ENCODE measurements around the gene SLC49A4. TPM values are rescaled to one million over a fixed set of nuclear protein-coding genes. Genes with fewer than 3 reads are reported as not detected.

Gene SLC49A4
- polyA plus RNA-seq, 3 donors = 12.9 to 19.0 (median 18.6) TPM

DNA sequence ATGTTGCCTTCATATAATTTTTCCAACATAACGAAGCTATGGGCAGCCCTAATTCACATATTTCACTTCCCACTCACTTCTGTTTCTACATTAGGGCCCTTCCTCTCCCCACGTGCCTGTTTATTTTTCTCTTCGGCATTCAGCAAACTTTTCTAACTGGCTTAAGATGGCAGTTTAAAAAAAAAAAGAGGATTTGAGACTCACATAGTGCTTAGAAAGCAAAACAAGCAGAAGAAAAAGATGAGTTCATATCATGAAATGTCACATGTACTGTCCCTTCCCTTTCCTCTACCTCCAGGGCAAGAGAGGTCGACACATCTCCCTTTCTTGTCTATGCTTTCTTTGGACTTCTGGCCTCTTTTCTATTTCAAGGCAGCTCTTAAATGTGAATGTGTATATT lies 30.6 kb downstream of the SLC49A4 start:
- Mint-ChIP-seq H3K27ac (peak overlapping the region; percentile 43 to 87 (median 66)), H3K9me3 (peaks cover 0 to 5% (median 0%) of the 10 kb centered on the region in 7 donors), H3K36me3 (peaks cover 71 to 76% of the 10 kb centered on the region in 2 donors), H3K27me3 (ENCODE audit: low read depth in 3 of 3) (peaks cover 0 to 2% (median 0%) of the 10 kb centered on the region in 3 donors), H3K4me1 (peaks cover 18% of the 10 kb centered on the region), H3K4me3 (peak overlapping the region in 1 of 2 donors; percentile 6)
- peaks cover 16% of the 10 kb centered on the region for H3K79me2 ChIP-seq (ENCODE audit: insufficient read depth, low read length)
- 0% methylated on average over 1 of the region's 4 CpGs for WGBS (ENCODE audit: insufficient coverage)
- intact Hi-C loops (cut with micrococcal nuclease) = no loop called here
- H3K27me3 ChIP-seq (ENCODE audit: control insufficient read depth in 2 of 2, insufficient read depth in 2 of 2, low read length in 2 of 2) = no peaks in the 10 kb centered on the region
- H3K4me2 ChIP-seq (replicated peaks; ENCODE audit: extremely low read depth, low read length, poor library complexity, severe bottlenecking) = peak overlapping the region; percentile 25
- peaks cover 78% of the 10 kb centered on the region for H4K20me1 ChIP-seq (ENCODE audit: insufficient read depth, low read length)
- no peak overlapping the region for H3K9ac ChIP-seq (ENCODE audit: insufficient read depth, low read length, poor library complexity, severe bottlenecking)
- TF ChIP-seq, protein P1, sequence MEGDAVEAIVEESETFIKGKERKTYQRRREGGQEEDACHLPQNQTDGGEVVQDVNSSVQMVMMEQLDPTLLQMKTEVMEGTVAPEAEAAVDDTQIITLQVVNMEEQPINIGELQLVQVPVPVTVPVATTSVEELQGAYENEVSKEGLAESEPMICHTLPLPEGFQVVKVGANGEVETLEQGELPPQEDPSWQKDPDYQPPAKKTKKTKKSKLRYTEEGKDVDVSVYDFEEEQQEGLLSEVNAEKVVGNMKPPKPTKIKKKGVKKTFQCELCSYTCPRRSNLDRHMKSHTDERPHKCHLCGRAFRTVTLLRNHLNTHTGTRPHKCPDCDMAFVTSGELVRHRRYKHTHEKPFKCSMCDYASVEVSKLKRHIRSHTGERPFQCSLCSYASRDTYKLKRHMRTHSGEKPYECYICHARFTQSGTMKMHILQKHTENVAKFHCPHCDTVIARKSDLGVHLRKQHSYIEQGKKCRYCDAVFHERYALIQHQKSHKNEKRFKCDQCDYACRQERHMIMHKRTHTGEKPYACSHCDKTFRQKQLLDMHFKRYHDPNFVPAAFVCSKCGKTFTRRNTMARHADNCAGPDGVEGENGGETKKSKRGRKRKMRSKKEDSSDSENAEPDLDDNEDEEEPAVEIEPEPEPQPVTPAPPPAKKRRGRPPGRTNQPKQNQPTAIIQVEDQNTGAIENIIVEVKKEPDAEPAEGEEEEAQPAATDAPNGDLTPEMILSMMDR (IDR thresholded peaks at IDR 0.05) = no peak
- H3K27ac ChIP-seq (ENCODE audit: low read depth in 1 of 2, low read length in 2 of 2) = peak overlapping the region in 1 of 2 donors; percentile 66
- peaks cover 17 to 18% of the 10 kb centered on the region in 2 donors for H3K4me1 ChIP-seq (ENCODE audit: control insufficient read depth in 1 of 2, insufficient read depth in 2 of 2, low read length in 2 of 2)
- H2AFZ ChIP-seq (ENCODE audit: insufficient read depth, low read depth, low read length, poor library complexity, severe bottlenecking) = no peak overlapping the region
- no peaks in the 10 kb centered on the region for H3K9me3 ChIP-seq (replicated peaks in 1 of 2; ENCODE audit: control insufficient read depth in 1 of 2, insufficient read depth in 1 of 2, low read length in 2 of 2)
- DNase-seq = peak; percentile 3 to 15 (median 15)
- H3K4me3 ChIP-seq (replicated peaks in 1 of 3; ENCODE audit: low read depth in 2 of 3, low read length in 3 of 3) = no peak overlapping the region
- H3K36me3 ChIP-seq (replicated peaks in 1 of 2; ENCODE audit: control insufficient read depth in 1 of 2, insufficient read depth in 2 of 2, low read length in 2 of 2) = peaks cover 42 to 94% of the 10 kb centered on the region in 2 donors

DNA sequence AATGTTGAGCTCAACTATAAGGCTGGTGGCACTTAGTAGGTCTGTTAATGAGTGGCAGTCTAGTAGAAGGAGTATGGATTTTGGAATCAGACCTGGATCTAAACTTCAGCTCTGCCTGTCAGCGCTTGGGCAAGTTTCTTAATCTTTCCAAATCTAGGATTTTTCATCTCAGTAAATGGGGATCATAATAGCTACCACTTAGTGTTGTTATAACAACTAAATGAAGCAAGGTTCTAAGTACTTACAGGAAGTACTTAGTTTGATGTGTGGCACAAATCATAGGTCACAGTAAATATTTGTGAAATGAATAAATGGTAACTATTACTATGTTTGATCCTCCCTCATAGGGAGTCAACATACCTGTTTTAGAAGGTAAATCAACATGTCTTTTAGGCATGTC lies 31.4 kb downstream of the SLC49A4 start:
- TF ChIP-seq, protein P1 (IDR thresholded peaks at IDR 0.05) = no peak
- Mint-ChIP-seq H3K4me1 (peaks cover 18% of the 10 kb centered on the region), H3K9me3 (peaks cover 0 to 2% (median 0%) of the 10 kb centered on the region in 7 donors), H3K27ac (no peak overlapping the region), H3K36me3 (peaks cover 70 to 72% of the 10 kb centered on the region in 2 donors), H3K4me3 (no peak overlapping the region), H3K27me3 (ENCODE audit: low read depth in 3 of 3) (peaks cover 0 to 2% (median 0%) of the 10 kb centered on the region in 3 donors)
- peaks cover 17 to 18% of the 10 kb centered on the region in 2 donors for H3K4me1 ChIP-seq (ENCODE audit: control insufficient read depth in 1 of 2, insufficient read depth in 2 of 2, low read length in 2 of 2)
- peaks cover 42 to 94% of the 10 kb centered on the region in 2 donors for H3K36me3 ChIP-seq (replicated peaks in 1 of 2; ENCODE audit: control insufficient read depth in 1 of 2, insufficient read depth in 2 of 2, low read length in 2 of 2)
- intact Hi-C loops (cut with micrococcal nuclease) = no loop called here
- no peaks in the 10 kb centered on the region for H3K27me3 ChIP-seq (ENCODE audit: control insufficient read depth in 2 of 2, insufficient read depth in 2 of 2, low read length in 2 of 2)
- no peak overlapping the region for H3K9ac ChIP-seq (ENCODE audit: insufficient read depth, low read length, poor library complexity, severe bottlenecking)
- no peak overlapping the region for H3K4me3 ChIP-seq (replicated peaks in 1 of 3; ENCODE audit: low read depth in 2 of 3, low read length in 3 of 3)
- H2AFZ ChIP-seq (ENCODE audit: insufficient read depth, low read depth, low read length, poor library complexity, severe bottlenecking) = no peak overlapping the region
- no peaks in the 10 kb centered on the region for H3K9me3 ChIP-seq (replicated peaks in 1 of 2; ENCODE audit: control insufficient read depth in 1 of 2, insufficient read depth in 1 of 2, low read length in 2 of 2)
- WGBS (ENCODE audit: insufficient coverage) = no CpG with 5 or more reads among the region's 1 CpG
- peak overlapping the region in 1 of 2 donors; percentile 66 for H3K27ac ChIP-seq (ENCODE audit: low read depth in 1 of 2, low read length in 2 of 2)
- DNase-seq = no peak
- H3K79me2 ChIP-seq (ENCODE audit: insufficient read depth, low read length) = peaks cover 16% of the 10 kb centered on the region
- peaks cover 70% of the 10 kb centered on the region for H4K20me1 ChIP-seq (ENCODE audit: insufficient read depth, low read length)
- H3K4me2 ChIP-seq (replicated peaks; ENCODE audit: extremely low read depth, low read length, poor library complexity, severe bottlenecking) = no peak overlapping the region
